GM12892 (cell line): ENCODE data around the gene MAP4K1.

Experiments
- DNase-seq: peaks from one replicate; pipeline ENCODE4 v3.0.0; 2011; ENCODE audit not compliant: insufficient read length
- FAIRE-seq: peaks from 2 replicates; lab custom pipeline; 2011; peaks lifted over from hg19 to GRCh38; lab: Jason Lieb, UNC
- POLR2A ChIP-seq: IDR thresholded peaks from 2 replicates; pipeline ENCODE4 v1.6.1; 2011; ENCODE audit warnings: low read depth, low read length, control low read depth
- POLR2AphosphoS5 ChIP-seq: IDR thresholded peaks from 2 replicates; pipeline ENCODE4 v1.6.1; 2011; ENCODE audit warnings: low read depth, low read length, control low read depth
- TAF1 ChIP-seq: IDR thresholded peaks from 2 replicates; pipeline ENCODE4 v1.6.1; 2011; ENCODE audit warnings: low read depth, mild to moderate bottlenecking, control low read depth, low read length, borderline replicate concordance

Gene MAP4K1

DNA sequence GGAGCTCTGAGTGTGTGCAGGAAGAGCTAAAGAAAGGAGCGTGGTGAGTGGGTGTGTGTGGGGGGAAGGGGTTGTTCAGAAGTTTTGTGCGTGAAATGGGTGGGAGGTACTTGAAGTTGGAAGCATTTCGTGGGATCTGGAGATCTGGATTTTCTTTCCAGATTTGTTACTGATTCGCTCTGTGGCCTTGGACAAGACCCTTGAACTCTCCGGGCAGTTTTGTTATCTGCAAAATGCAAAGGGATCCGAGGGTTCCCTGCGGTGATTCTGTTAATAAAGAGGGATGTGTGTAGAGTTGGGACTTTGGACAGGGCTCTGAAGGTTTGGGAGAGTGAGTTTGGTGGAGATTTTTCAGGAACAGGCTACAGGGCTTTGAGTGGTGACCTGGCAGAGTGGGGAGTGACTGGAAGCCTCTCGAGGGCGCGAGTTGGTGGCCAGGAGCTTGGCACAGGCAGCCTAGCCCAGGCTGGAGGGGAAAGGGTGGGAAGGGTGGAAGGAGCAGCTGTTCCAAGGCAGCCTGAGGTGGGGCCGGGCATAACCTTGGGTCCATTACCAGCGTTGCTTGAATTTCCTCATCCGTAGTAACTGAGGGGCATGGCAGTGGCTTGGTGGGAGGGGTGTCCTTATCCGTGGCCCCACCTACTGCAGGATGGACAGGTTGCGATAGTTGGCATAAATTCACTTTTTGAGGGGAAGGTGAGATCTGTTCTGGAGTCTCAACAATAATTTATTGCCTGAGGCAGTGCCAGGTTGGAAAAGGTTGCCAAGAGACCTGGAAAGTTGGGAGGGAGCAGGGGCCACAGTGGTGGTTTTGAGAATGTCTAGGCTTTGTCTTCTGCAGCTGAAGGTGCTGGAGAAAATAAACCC is 31.8 kb upstream of the MAP4K1 start:
- DNase-seq: no peak
- FAIRE-seq: no peak
- TF ChIP-seq POLR2A: no peak
- TF ChIP-seq POLR2AphosphoS5: no peak
- TF ChIP-seq TAF1: no peak

DNA sequence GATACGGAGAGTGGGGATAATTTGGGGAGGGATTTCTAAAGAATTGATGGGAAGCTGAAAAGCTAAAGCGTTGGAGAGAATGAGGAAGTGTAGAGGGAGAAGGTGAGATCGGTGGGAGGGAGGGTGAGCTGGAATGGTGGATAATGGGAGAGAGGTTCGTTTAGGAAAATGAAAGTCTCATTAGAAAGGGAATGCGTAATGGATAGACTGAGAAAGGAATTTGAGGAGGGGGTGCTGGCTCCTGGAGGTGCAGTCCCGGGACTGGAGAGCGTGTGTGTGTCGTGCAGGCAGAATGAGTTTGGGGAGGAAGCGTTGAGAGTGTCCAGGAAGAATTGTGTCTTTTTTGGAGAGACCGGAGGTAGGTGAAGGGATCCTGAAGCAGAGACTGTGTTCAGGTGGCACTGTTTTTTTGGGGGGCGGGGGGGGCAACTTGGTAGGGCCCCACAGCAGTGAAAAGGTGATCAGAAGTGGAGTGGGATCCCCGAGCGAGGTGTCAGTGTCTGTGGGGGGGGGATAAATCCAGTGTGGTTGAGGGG is 31.1 kb upstream of the MAP4K1 start:
- TF ChIP-seq POLR2AphosphoS5 (no peak), POLR2A (no peak), TAF1 (no peak)
- no peak for DNase-seq
- FAIRE-seq: no peak

GRCh38 chr19:38647966-38648768 is 30.4 kb upstream of the MAP4K1 start:
- TF ChIP-seq POLR2AphosphoS5 (no peak), POLR2A (no peak), TAF1 (no peak)
- no peak for DNase-seq
- FAIRE-seq: no peak

- FAIRE-seq: peak; percentile 99
- DNase-seq: peak; percentile 93
- TF ChIP-seq POLR2A: peak; percentile 96
- peak; percentile 84 for TF ChIP-seq TAF1
- peak; percentile 94 for TF ChIP-seq POLR2AphosphoS5
Observed at GRCh38 chr19:38647368-38647965, 29.7 kb upstream of the MAP4K1 start, which contains the start of gene ACTN4. TSS of gene ACTN4 (plus strand) at chr19:38647649. CDS start at chr19:38647746, 97 bp downstream.

GRCh38 chr19:38644719-38645118 is 27.0 kb upstream of the MAP4K1 start:
- TF ChIP-seq TAF1 (no peak), POLR2AphosphoS5 (no peak), POLR2A (no peak)
- FAIRE-seq: no peak
- DNase-seq: no peak

DNA sequence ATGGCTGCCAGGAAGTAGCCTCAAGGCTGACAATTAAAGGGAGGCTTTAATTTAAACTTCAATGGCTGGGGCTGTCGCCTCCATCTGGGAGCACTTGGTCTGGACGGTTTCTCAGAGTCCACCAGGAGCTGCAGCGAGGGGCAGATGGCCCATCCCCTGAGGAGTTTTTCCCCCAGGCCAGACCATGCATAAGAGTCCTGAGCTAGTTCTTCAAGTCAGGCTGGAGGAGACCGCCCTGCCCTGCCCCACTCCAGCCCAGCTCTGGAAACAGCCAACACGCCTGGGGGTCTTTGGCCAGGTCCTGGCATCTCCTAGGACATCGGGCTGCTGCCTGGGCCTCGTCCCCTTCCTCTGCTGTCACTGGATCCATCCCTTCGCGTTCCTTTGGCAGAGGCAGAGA is 24.4 kb upstream of the MAP4K1 start:
- no peak for FAIRE-seq
- DNase-seq: no peak
- TF ChIP-seq TAF1: no peak
- TF ChIP-seq POLR2A: no peak
- TF ChIP-seq POLR2AphosphoS5: no peak

DNA sequence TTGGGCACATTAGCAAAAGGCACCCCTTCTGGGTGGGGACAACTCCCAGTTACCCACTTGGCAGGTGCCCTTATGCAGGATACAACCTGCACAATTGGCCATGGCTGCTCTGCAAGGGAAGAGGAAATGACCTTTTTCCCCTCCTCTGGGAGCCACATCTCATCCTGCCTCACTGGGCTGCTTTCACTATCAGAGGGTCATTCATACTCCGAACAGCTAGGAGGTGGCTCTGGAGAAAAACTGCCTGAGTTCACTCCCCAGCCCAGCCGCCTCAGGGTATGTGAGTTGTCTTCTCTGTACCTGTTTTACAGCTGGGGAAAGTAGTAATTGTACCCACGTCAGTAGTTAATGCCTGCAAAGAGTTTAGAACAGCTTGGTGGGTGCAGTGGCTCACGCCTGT is 22.6 kb upstream of the MAP4K1 start:
- no peak for FAIRE-seq
- no peak for TF ChIP-seq POLR2A
- TF ChIP-seq POLR2AphosphoS5: no peak
- no peak for TF ChIP-seq TAF1
- DNase-seq: no peak

DNA sequence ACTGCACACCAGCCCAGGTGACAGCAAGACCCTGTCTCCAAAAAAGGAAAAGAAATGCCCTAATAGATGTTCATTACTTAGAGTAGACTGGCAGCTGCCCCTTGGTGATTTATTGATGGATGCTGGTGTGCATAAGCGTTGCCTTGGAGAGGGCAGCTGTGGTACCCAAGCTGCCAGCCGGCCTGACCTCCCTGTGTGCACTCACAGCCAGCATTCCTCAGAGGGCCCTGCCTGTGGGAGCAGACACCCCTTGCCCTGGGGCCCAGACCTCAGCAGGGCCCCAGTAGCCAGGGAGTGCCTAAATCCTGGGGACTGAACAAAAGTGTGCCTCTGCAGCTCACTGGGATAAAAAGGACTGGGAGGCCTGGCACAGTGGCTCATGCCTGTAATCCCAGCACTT is 21.9 kb upstream of the MAP4K1 start:
- FAIRE-seq (no peak), DNase-seq (no peak)
- TF ChIP-seq TAF1 (no peak), POLR2AphosphoS5 (no peak), POLR2A (no peak)

GRCh38 chr19:38638461-38638860 is 20.7 kb upstream of the MAP4K1 start:
- TF ChIP-seq POLR2A (no peak), TAF1 (no peak), POLR2AphosphoS5 (no peak)
- DNase-seq: no peak
- no peak for FAIRE-seq

DNA sequence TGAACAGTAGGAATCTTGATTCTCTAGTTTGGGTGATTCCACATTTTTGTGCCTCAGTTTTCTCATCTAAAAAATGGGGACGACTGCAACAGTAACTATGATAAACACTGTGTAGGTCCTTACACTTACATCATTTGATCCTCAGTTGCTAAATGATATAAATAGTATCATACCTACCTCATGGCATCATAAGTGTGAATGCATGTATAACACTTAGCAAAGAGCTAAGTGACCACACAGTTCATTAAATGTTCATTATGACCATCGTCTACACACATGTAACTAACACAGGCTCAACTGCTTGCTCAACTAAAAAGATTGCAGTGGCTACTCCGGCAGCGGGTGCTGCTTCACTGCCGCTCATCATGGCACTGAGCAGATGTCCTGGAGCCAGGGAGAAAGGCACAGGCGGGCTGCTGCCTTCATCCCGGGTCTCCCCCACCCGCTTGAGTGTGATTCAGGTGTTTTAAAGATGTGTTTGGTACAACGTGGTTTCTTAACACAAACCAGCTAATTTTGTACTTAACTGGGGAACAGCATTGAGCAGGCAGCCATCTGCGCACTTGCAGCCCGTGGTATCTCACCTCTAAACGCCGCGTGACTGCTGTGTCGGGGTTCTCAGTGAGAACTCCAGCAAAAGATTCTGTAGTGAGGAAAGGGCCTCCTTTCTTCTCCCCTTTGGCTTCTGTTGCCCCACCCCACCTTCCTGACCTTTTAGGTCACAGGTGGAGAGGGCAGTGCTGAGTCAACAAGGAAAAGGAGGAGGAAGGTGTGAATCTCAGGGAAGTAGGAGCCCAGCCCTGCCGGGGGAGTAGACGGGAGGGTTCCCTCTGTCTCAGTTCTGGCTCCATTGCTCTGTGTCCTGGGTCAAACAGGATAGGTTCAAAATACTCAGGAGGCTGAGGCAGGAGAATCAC is 18.0 kb upstream of the MAP4K1 start:
- FAIRE-seq (no peak), DNase-seq (no peak)
- TF ChIP-seq TAF1: no peak
- TF ChIP-seq POLR2AphosphoS5: no peak
- no peak for TF ChIP-seq POLR2A
